Eye (tissue), 1 donor: ENCODE data around the gene SLC16A7.

Source experiments
- DNase-seq: peaks from one replicate; pipeline ENCODE4 v3.0.0-alpha.2; 2015

Gene SLC16A7

GRCh38 chr12:59672273-59672672, 76.4 kb downstream of the SLC16A7 start:
- no peak for DNase-seq

GRCh38 chr12:59675461-59675860, 79.6 kb downstream of the SLC16A7 start:
- DNase-seq: no peak

- no peak for DNase-seq
Measured at GRCh38 chr12:59677857-59678256, 82.0 kb downstream of the SLC16A7 start.

GRCh38 chr12:59678759-59679411, 83.1 kb downstream of the SLC16A7 start:
- no peak for DNase-seq

- no peak for DNase-seq
Measured at GRCh38 chr12:59689776-59690175, 93.9 kb downstream of the SLC16A7 start.

- no peak for DNase-seq
Measured at GRCh38 chr12:59695379-59695778, 99.5 kb downstream of the SLC16A7 start.

- no peak for DNase-seq
Measured at GRCh38 chr12:59698600-59698999, 102.8 kb downstream of the SLC16A7 start.

- peak; percentile 22 for DNase-seq
Measured at GRCh38 chr12:59699421-59700152, 103.8 kb downstream of the SLC16A7 start.

- DNase-seq: no peak
Measured at GRCh38 chr12:59700153-59700450, 104.3 kb downstream of the SLC16A7 start.

- DNase-seq: no peak
Measured at GRCh38 chr12:59708064-59708463, 112.2 kb downstream of the SLC16A7 start.

GRCh38 chr12:59708484-59708883, 112.7 kb downstream of the SLC16A7 start:
- no peak for DNase-seq

- no peak for DNase-seq
Measured at GRCh38 chr12:59710004-59710628, 114.3 kb downstream of the SLC16A7 start.

GRCh38 chr12:59710964-59711363, 115.1 kb downstream of the SLC16A7 start:
- DNase-seq: no peak

GRCh38 chr12:59715434-59715833, 119.6 kb downstream of the SLC16A7 start:
- DNase-seq: no peak

GRCh38 chr12:59716043-59716442, 120.2 kb downstream of the SLC16A7 start:
- DNase-seq: no peak

- no peak for DNase-seq
Measured at GRCh38 chr12:59717436-59717835, 121.6 kb downstream of the SLC16A7 start.

- DNase-seq: no peak
Measured at GRCh38 chr12:59719701-59720100, 123.9 kb downstream of the SLC16A7 start.

- no peak for DNase-seq
Measured at GRCh38 chr12:59723520-59723919, 127.7 kb downstream of the SLC16A7 start.

GRCh38 chr12:59724011-59724695, 128.3 kb downstream of the SLC16A7 start:
- no peak for DNase-seq

GRCh38 chr12:59733200-59733599, 137.4 kb downstream of the SLC16A7 start:
- no peak for DNase-seq

GRCh38 chr12:59734371-59734770, 138.5 kb downstream of the SLC16A7 start:
- DNase-seq: no peak

GRCh38 chr12:59735231-59735630, 139.4 kb downstream of the SLC16A7 start:
- DNase-seq: no peak

- no peak for DNase-seq
Measured at GRCh38 chr12:59736359-59736758, 140.5 kb downstream of the SLC16A7 start.

GRCh38 chr12:59736786-59737185, 141.0 kb downstream of the SLC16A7 start:
- peak; percentile 26 for DNase-seq
